ENCODE results near the gene LGR6. TPM values are rescaled to one million over a fixed set of nuclear protein-coding genes. Genes with fewer than 3 reads are reported as not detected.

Gene LGR6
- total and polyA plus RNA-seq, 2 of the 8 experiments (the other 6 are each of a cell fraction or from before 2014, with no cell fraction given) = 0.50 to 1.0 TPM

- POLR2A ChIA-PET (ENCODE audit: partially characterized antibody) = interaction anchor here (0.6 to 2.1 kb wide), 4 partner anchors 9 to 140 kb away, joined by 3 to 6 read pairs (median 4); partner anchors contain the start of gene PPP1R12B
- no peak overlapping the region for H2BK15ac ChIP-seq (ENCODE audit: low read length)
- H3K14ac ChIP-seq (ENCODE audit: insufficient read length) = no peak overlapping the region
- H3K23ac ChIP-seq (ENCODE audit: insufficient read length) = no peak overlapping the region
- H3K4me3 ChIP-seq (ENCODE audit: extremely low read depth in 1 of 4, insufficient read depth in 2 of 4, low read depth in 3 of 4, low read length in 4 of 4) = peak overlapping the region in 1 of 4 experiments; percentile 48; a peak in 1 of 8 replicates
- peaks cover 0 to 38% of the 10 kb centered on the region in 2 experiments; a peak in 2 of 4 replicates for H3K79me2 ChIP-seq (ENCODE audit: control insufficient read depth in 1 of 2, insufficient read depth in 2 of 2, low read length in 2 of 2)
- no peak for TF ChIP-seq SUZ12 (IDR thresholded peaks at IDR 0.05; ENCODE audit: low read length)
- peak; percentile 97 for TF ChIP-seq NANOG (IDR thresholded peaks at IDR 0.05; ENCODE audit: insufficient read depth, low read depth, low read length, poor library complexity, severe bottlenecking)
- peak; percentile 94 for TF ChIP-seq POU5F1 (IDR thresholded peaks at IDR 0.05; ENCODE audit: low read depth, low read length)
- no peak for TF ChIP-seq CREB1 (IDR thresholded peaks at IDR 0.05)
- TF ChIP-seq KDM1A (IDR thresholded peaks at IDR 0.05; ENCODE audit: borderline replicate concordance, low read length) = no peak
- no peak for TF ChIP-seq TBP (IDR thresholded peaks at IDR 0.05; ENCODE audit: low read depth, low read length)
- TF ChIP-seq RFX5 (IDR thresholded peaks at IDR 0.05; ENCODE audit: borderline replicate concordance, low read depth, low read length) = no peak
- peak; percentile 45; the same call in 1 of the 2 replicates for TF ChIP-seq SP1 (IDR thresholded peaks at IDR 0.05; ENCODE audit: low read depth, low read length)
- no peak for TF ChIP-seq RNF2 (IDR thresholded peaks at IDR 0.05; ENCODE audit: borderline replicate concordance, low read depth, low read length, missing control alignments, poor library complexity, severe bottlenecking)
- no peak for TF ChIP-seq PHF8 (conservative IDR thresholded peaks at IDR 0.05; ENCODE audit: low read depth, low read length)
- no peak overlapping the region for H3K4ac ChIP-seq (replicated peaks; ENCODE audit: insufficient read length, low read depth, low read length)
- no peak overlapping the region for H3K27ac ChIP-seq (ENCODE audit: low read depth, low read length)
- H3K9ac ChIP-seq (replicated peaks in 1 of 4; ENCODE audit: extremely low read depth in 1 of 4, low read depth in 3 of 4, low read length in 3 of 4) = no peak overlapping the region
- H4K5ac ChIP-seq (ENCODE audit: insufficient read length, low read depth, low read length) = peak overlapping the region; percentile 40
- no peaks in the 10 kb centered on the region for H4K20me1 ChIP-seq (replicated peaks in 1 of 2; ENCODE audit: control insufficient read depth in 1 of 2, insufficient read depth in 2 of 2, low read length in 2 of 2)
- H2BK12ac ChIP-seq (ENCODE audit: low read depth, low read length) = no peak overlapping the region
- H2BK5ac ChIP-seq (ENCODE audit: low read depth, low read length) = peak overlapping the region; percentile 82; the same call in 1 of the 2 replicates
- H3K4me1 ChIP-seq (replicated peaks in 1 of 4; ENCODE audit: control insufficient read depth in 3 of 4, insufficient read depth in 4 of 4, low read length in 3 of 4) = peaks cover 2 to 14% (median 11%) of the 10 kb centered on the region in 4 experiments
- no peak overlapping the region for H3K18ac ChIP-seq (ENCODE audit: extremely low read depth, low read length)
- no peaks in the 10 kb centered on the region for H3K36me3 ChIP-seq (ENCODE audit: control insufficient read depth in 2 of 4, insufficient read depth in 4 of 4, low read length in 3 of 4)
- no peak overlapping the region for H2AK5ac ChIP-seq (ENCODE audit: low read depth, low read length)
- H4K8ac ChIP-seq (ENCODE audit: extremely low read depth, insufficient read depth, low read length) = no peak overlapping the region
- H3K4me2 ChIP-seq (ENCODE audit: insufficient read depth in 1 of 2, low read depth in 2 of 2, low read length in 2 of 2) = peak overlapping the region; percentile 46 to 64
- H3K56ac ChIP-seq (replicated peaks; ENCODE audit: insufficient read length, low read depth, low read length) = no peak overlapping the region
- FAIRE-seq = peak; percentile 81
- H3K27me3 ChIP-seq (replicated peaks in 1 of 4; ENCODE audit: control insufficient read depth in 3 of 4, extremely low read depth in 1 of 4, insufficient read depth in 3 of 4, low read length in 3 of 4) = no peaks in the 10 kb centered on the region
- H3K79me1 ChIP-seq (ENCODE audit: low read depth, low read length) = no peaks in the 10 kb centered on the region
- CTCF ChIA-PET (ENCODE audit: partially characterized antibody) = interaction anchor here (0.7 to 1.2 kb wide), 2 partner anchors 9 to 88 kb away, joined by 3 read pairs; no protein-coding TSS in a partner anchor
- H3K9me3 ChIP-seq (ENCODE audit: insufficient read depth in 2 of 2, low read depth in 1 of 2, low read length in 1 of 2) = no peaks in the 10 kb centered on the region
- no peaks in the 10 kb centered on the region for H3K23me2 ChIP-seq (ENCODE audit: low read depth, low read length)
- no peak overlapping the region for H2BK120ac ChIP-seq (replicated peaks; ENCODE audit: low read depth, low read length)
- no peak overlapping the region for H2BK20ac ChIP-seq (ENCODE audit: low read length)
- no peak overlapping the region for H2AFZ ChIP-seq (ENCODE audit: low read length)
- DNase-seq (ENCODE audit: low read depth in 1 of 2, low spot score in 2 of 2) = no peak
- no peak overlapping the region for H4K91ac ChIP-seq (replicated peaks; ENCODE audit: insufficient read length, low read length)
- WGBS, 2 experiments (ENCODE audit: extremely low coverage in 1 of 2, insufficient coverage in 1 of 2, insufficient read length in 1 of 2, insufficient replicate concordance in 2 of 2, low coverage in 1 of 2, low lambda C conversion rate in 2 of 2, missing lambda C conversion rate in 1 of 2) = 18% methylated on average over 3 of the region's 3 CpGs; no CpG with 5 or more reads in 1 of the 2 experiments
These were observed 168.1 kb downstream of the LGR6 start for GRCh38 chr1:202361701-202362100.
